H1 (cell line): ENCODE data around the gene CMYA5. TPM values are rescaled to one million over a fixed set of nuclear protein-coding genes. Genes with fewer than 3 reads are reported as not detected.

Source experiments
- CTCF ChIA-PET: fragments of 300-600 bp; sonication (Branson Sonifier 250); formaldehyde crosslinking; loops from one replicate; lab custom pipeline; 2021; ENCODE audit not compliant: partially characterized antibody; lab: Charles Lee
- POLR2A ChIA-PET: fragments of 300-600 bp; sonication (Branson Sonifier 250); formaldehyde crosslinking; loops from one replicate; lab custom pipeline; 2021; ENCODE audit warnings: inconsistent platforms; ENCODE audit not compliant: partially characterized antibody; lab: Charles Lee
- DNase-seq, 2 experiments: peaks; one replicate each; pipeline versions ENCODE4 v3.0.0 to v3.0.0-alpha.2; 2010 to 2022; ENCODE audit warnings: low spot score in 2 of 2, low read depth in 1 of 2, mixed read lengths in 1 of 2
- FAIRE-seq: peaks from 2 replicates; lab custom pipeline; 2011; peaks lifted over from hg19 to GRCh38; lab: Jason Lieb, UNC
- H2AFZ ChIP-seq: 2 replicates; pipeline ENCODE4 v1.8.1; 2012; ENCODE audit warnings: low read length, inconsistent platforms
- H2AK5ac ChIP-seq: 2 replicates; pipeline ENCODE4 v1.6.1; 2013; ENCODE audit warnings: low read depth, low read length
- H2BK120ac ChIP-seq: replicated peaks from 2 replicates; pipeline ENCODE3; 2013; ENCODE audit warnings: low read depth, low read length, inconsistent platforms
- H2BK12ac ChIP-seq: 2 replicates; pipeline ENCODE4 v1.6.1; 2013; ENCODE audit warnings: low read depth, low read length
- H2BK15ac ChIP-seq: 2 replicates; pipeline ENCODE4 v1.6.1; 2013; ENCODE audit warnings: low read length
- H2BK20ac ChIP-seq: 2 replicates; pipeline ENCODE4 v1.6.1; 2013; ENCODE audit warnings: low read length
- H2BK5ac ChIP-seq: 2 replicates; pipeline ENCODE4 v1.6.1; 2013; ENCODE audit warnings: low read depth, low read length
- H3K14ac ChIP-seq: 2 replicates; pipeline ENCODE4 v1.6.1; 2013; ENCODE audit warnings: inconsistent platforms; ENCODE audit not compliant: insufficient read length
- H3K18ac ChIP-seq: 2 replicates; pipeline ENCODE4 v1.6.1; 2013; ENCODE audit warnings: low read length; ENCODE audit errors: extremely low read depth
- H3K23ac ChIP-seq: 2 replicates; pipeline ENCODE4 v1.6.1; 2013; ENCODE audit warnings: inconsistent platforms; ENCODE audit not compliant: insufficient read length
- H3K23me2 ChIP-seq: 2 replicates; pipeline ENCODE4 v1.6.1; 2013; ENCODE audit warnings: low read depth, low read length
- H3K27ac ChIP-seq: 2 replicates; pipeline ENCODE4 v1.6.1; 2011; ENCODE audit warnings: low read depth, low read length, inconsistent platforms
- H3K27me3 ChIP-seq, 4 experiments: replicated peaks in 1 of 4; 1 replicate in 1 of 4; 2 replicates in 3 of 4; pipeline versions ENCODE4 v1.6.1 to v1.8.1; 2011 to 2013; ENCODE audit warnings: low read length in 3 of 4, mild to moderate bottlenecking in 3 of 4, inconsistent platforms in 2 of 4, mixed read lengths in 2 of 4, moderate library complexity in 1 of 4; ENCODE audit not compliant: control insufficient read depth in 3 of 4, insufficient read depth in 3 of 4; ENCODE audit errors: extremely low read depth in 1 of 4
- H3K36me3 ChIP-seq, 4 experiments: 2 replicates each; pipeline versions ENCODE4 v1.6.1 to v1.8.1; 2011 to 2013; ENCODE audit warnings: mild to moderate bottlenecking in 4 of 4, low read length in 3 of 4, moderate library complexity in 2 of 4, control low read depth in 1 of 4, inconsistent platforms in 1 of 4; ENCODE audit not compliant: insufficient read depth in 4 of 4, control insufficient read depth in 2 of 4
- H3K4ac ChIP-seq: replicated peaks from 2 replicates; pipeline ENCODE3; 2013; ENCODE audit warnings: low read length, low read depth, mixed read lengths, inconsistent platforms; ENCODE audit not compliant: insufficient read length
- H3K4me1 ChIP-seq, 4 experiments: replicated peaks in 1 of 4; 1 replicate in 1 of 4; 2 replicates in 3 of 4; pipeline versions ENCODE4 v1.6.1 to v1.8.1; 2011 to 2013; ENCODE audit warnings: low read length in 3 of 4, inconsistent platforms in 2 of 4, mixed read lengths in 1 of 4; ENCODE audit not compliant: insufficient read depth in 4 of 4, control insufficient read depth in 3 of 4
- H3K4me2 ChIP-seq, 2 experiments: 2 replicates each; pipeline versions ENCODE4 v1.6.1 to v1.8.1; 2011 to 2013; ENCODE audit warnings: low read depth in 2 of 2, low read length in 2 of 2, control low read depth in 1 of 2, inconsistent platforms in 1 of 2, mild to moderate bottlenecking in 1 of 2; ENCODE audit not compliant: insufficient read depth in 1 of 2
- H3K4me3 ChIP-seq, 4 experiments: fragments of 200-600, 300-600 bp in 1 of 4; sonication (generic), shearing (Covaris generic), sonication (Bioruptor Twin) in 1 of 4; 2 replicates each; pipeline versions ENCODE4 v1.5.1 to v1.8.1; 2011 to 2016; ENCODE audit warnings: low read length in 4 of 4, low read depth in 3 of 4, control low read depth in 2 of 4, inconsistent platforms in 2 of 4, mild to moderate bottlenecking in 2 of 4, mixed read lengths in 1 of 4, moderate library complexity in 1 of 4; ENCODE audit not compliant: insufficient read depth in 2 of 4; ENCODE audit errors: extremely low read depth in 1 of 4
- H3K56ac ChIP-seq: replicated peaks from 2 replicates; pipeline ENCODE3; 2013; ENCODE audit warnings: low read depth, mild to moderate bottlenecking, mixed read lengths, low read length, inconsistent platforms; ENCODE audit not compliant: insufficient read length
- H3K79me1 ChIP-seq: 2 replicates; pipeline ENCODE4 v1.6.1; 2013; ENCODE audit warnings: low read depth, low read length, control low read depth
- H3K79me2 ChIP-seq, 2 experiments: 2 replicates each; pipeline versions ENCODE4 v1.6.1 to v1.8.1; 2012 to 2013; ENCODE audit warnings: low read length in 2 of 2, mild to moderate bottlenecking in 2 of 2, inconsistent platforms in 1 of 2; ENCODE audit not compliant: insufficient read depth in 2 of 2, control insufficient read depth in 1 of 2
- H3K9ac ChIP-seq, 4 experiments: replicated peaks in 1 of 4; 1 replicate in 1 of 4; 2 replicates in 3 of 4; pipeline versions ENCODE4 v1.6.1 to v1.8.1; 2011 to 2013; ENCODE audit warnings: low read depth in 3 of 4, low read length in 3 of 4, control low read depth in 2 of 4, mild to moderate bottlenecking in 2 of 4, moderate library complexity in 2 of 4, inconsistent platforms in 1 of 4; ENCODE audit errors: extremely low read depth in 1 of 4
- H3K9me3 ChIP-seq, 2 experiments: 2 replicates each; pipeline versions ENCODE4 v1.6.1 to v1.8.1; 2012 to 2013; ENCODE audit warnings: mild to moderate bottlenecking in 2 of 2, moderate library complexity in 2 of 2, control low read depth in 1 of 2, inconsistent platforms in 1 of 2, low read depth in 1 of 2, low read length in 1 of 2, mixed read lengths in 1 of 2; ENCODE audit not compliant: insufficient read depth in 2 of 2
- H4K20me1 ChIP-seq, 2 experiments: replicated peaks in 1 of 2; 2 replicates each; pipeline versions ENCODE3 to v1.8.1; 2011 to 2013; ENCODE audit warnings: inconsistent platforms in 2 of 2, low read length in 2 of 2, mild to moderate bottlenecking in 1 of 2; ENCODE audit not compliant: insufficient read depth in 2 of 2, control insufficient read depth in 1 of 2
- H4K5ac ChIP-seq: 2 replicates; pipeline ENCODE4 v1.6.1; 2013; ENCODE audit warnings: low read length, low read depth, mixed read lengths, inconsistent platforms; ENCODE audit not compliant: insufficient read length
- H4K8ac ChIP-seq: 2 replicates; pipeline ENCODE4 v1.8.0; 2013; ENCODE audit warnings: mild to moderate bottlenecking, moderate library complexity, low read length, inconsistent platforms; ENCODE audit not compliant: insufficient read depth; ENCODE audit errors: extremely low read depth
- H4K91ac ChIP-seq: replicated peaks from 2 replicates; pipeline ENCODE3; 2013; ENCODE audit warnings: low read length, mixed read lengths, inconsistent platforms; ENCODE audit not compliant: insufficient read length
- ASH2L ChIP-seq: fragments of 200-600, 300-600 bp; sonication (generic); IDR thresholded peaks from one replicate; pipeline ENCODE4 v1.7.1; 2017; ENCODE audit warnings: low read length
- EZH2 ChIP-seq: fragments of 200-600 bp; sonication (generic); IDR thresholded peaks from 2 replicates; pipeline ENCODE4 v1.7.1; 2012; ENCODE audit warnings: low read depth, mild to moderate bottlenecking, moderate library complexity, low read length, inconsistent platforms; ENCODE audit not compliant: severe bottlenecking
- MAFK ChIP-seq: IDR thresholded peaks from 2 replicates; pipeline ENCODE4 v1.6.1; 2012; ENCODE audit warnings: low read depth, mild to moderate bottlenecking, improper control_type of control experiment, low read length
- POLR2AphosphoS5 ChIP-seq: IDR thresholded peaks from 2 replicates; pipeline ENCODE4 v1.6.1; 2011; ENCODE audit warnings: low read depth, low read length
- whole genome bisulfite sequencing, 2 experiments: shearing (Covaris generic) in 1 of 2; methylation state at CpG; one replicate each; pipeline versions ENCODE4 v1.1.6 to v1.1.7; 2013 to 2015; ENCODE audit warnings: low lambda C conversion rate in 2 of 2, mixed read lengths in 2 of 2, inconsistent platforms in 1 of 2, low coverage in 1 of 2, missing lambda C conversion rate in 1 of 2; ENCODE audit not compliant: insufficient replicate concordance in 2 of 2, insufficient coverage in 1 of 2, insufficient read length in 1 of 2; ENCODE audit errors: extremely low coverage in 1 of 2, missing lambda C conversion rate in 1 of 2; 5-methylcytosine and 5-hydroxymethylcytosine counted together
- polyA plus RNA-seq, 7 experiments: library from polyadenylated mRNA; depleted of rRNA in 3 of 7; stranded (reverse) in 5 of 7; unstranded in 2 of 7; fragments of >200 nt in 5 of 7; fragments of 200-250 nt in 2 of 7; gene quantifications; 1 replicate in 5 of 7; 2 replicates in 1 of 7; 4 replicates in 1 of 7; pipeline versions ENCODE4 v1.2.1 to v1.2.3, GENCODE V29; 2011 to 2013; ENCODE audit warnings: missing spikeins in 2 of 7, mixed read lengths in 2 of 7
- total RNA-seq: library from RNA; stranded (reverse); fragmentation: NEBNext Ultra II Directional; extraction: Animal tissue kit (Norgen Biotek cat#: 25700); gene quantifications from 2 replicates; pipeline ENCODE4 v1.2.1, GENCODE V29; 2021

CMYA5 gene
- total and polyA plus RNA-seq, 2 of the 8 experiments (the other 6 are each of a cell fraction or from before 2014, with no cell fraction given), result 0.88 to 0.95 TPM

DNA sequence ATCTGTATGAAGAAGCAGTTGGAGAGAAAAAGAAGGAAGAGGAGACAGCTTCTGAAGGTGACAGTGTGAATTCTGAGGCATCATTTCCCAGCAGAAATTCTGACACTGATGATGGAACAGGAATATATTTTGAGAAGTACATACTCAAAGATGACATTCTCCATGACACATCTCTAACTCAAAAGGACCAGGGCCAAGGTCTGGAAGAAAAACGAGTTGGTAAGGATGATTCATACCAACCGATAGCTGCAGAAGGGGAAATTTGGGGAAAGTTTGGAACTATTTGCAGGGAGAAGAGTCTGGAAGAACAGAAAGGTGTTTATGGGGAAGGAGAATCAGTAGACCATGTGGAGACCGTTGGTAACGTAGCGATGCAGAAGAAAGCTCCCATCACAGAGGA, 48.7 kb downstream of the CMYA5 start:
- no peak overlapping the region for H2BK120ac ChIP-seq
- H2BK5ac ChIP-seq, result no peak overlapping the region
- H3K4me2 ChIP-seq, result no peak overlapping the region
- no peak overlapping the region for H3K14ac ChIP-seq
- no peaks in the 10 kb centered on the region for H3K9me3 ChIP-seq
- WGBS, 2 experiments, result 90% methylated on average over 5 of the region's 5 CpGs; no CpG with 5 or more reads in 1 of the 2 experiments
- no peak for FAIRE-seq
- H2BK20ac ChIP-seq, result no peak overlapping the region
- H3K4me3 ChIP-seq, result no peak overlapping the region
- ChIA-PET CTCF (no interaction called here), POLR2A (no interaction called here)
- H3K36me3 ChIP-seq, result no peaks in the 10 kb centered on the region
- no peak overlapping the region for H3K18ac ChIP-seq
- H3K23ac ChIP-seq, result no peak overlapping the region
- no peak overlapping the region for H2BK12ac ChIP-seq
- no peaks in the 10 kb centered on the region for H4K20me1 ChIP-seq
- H3K4me1 ChIP-seq, result 0 out of 7 replicates have a peak, but pooled peaks cover 0 to 2% (median 0%) of the 10 kb centered on the region in 4 experiments
- no peaks in the 10 kb centered on the region for H3K23me2 ChIP-seq
- no peak overlapping the region for H4K91ac ChIP-seq
- no peak overlapping the region for H2BK15ac ChIP-seq
- H3K9ac ChIP-seq, result no peak overlapping the region
- 0 out of 7 replicates have a peak, but pooled peaks cover 0 to 2% (median 0%) of the 10 kb centered on the region in 4 experiments for H3K27me3 ChIP-seq
- no peak overlapping the region for H4K8ac ChIP-seq
- H2AFZ ChIP-seq, result no peak overlapping the region
- TF ChIP-seq ASH2L (no peak), MAFK (no peak), EZH2 (no peak), POLR2AphosphoS5 (no peak)
- no peaks in the 10 kb centered on the region for H3K79me1 ChIP-seq
- H4K5ac ChIP-seq, result no peak overlapping the region
- H2AK5ac ChIP-seq, result no peak overlapping the region
- no peak overlapping the region for H3K56ac ChIP-seq
- no peak for DNase-seq
- H3K4ac ChIP-seq, result no peak overlapping the region
- no peak overlapping the region for H3K27ac ChIP-seq
- no peaks in the 10 kb centered on the region for H3K79me2 ChIP-seq
